Measurements from ENCODE around the gene TPK1. TPM values are rescaled to one million over a fixed set of nuclear protein-coding genes. Genes with fewer than 3 reads are reported as not detected.

Gene TPK1
- polyA plus RNA-seq, 2 of the 4 experiments (the other 2 are of a cell fraction), result 1.4 to 2.5 TPM

- FAIRE-seq, result no peak
- POLR2A ChIA-PET, result no interaction called here
These were observed 267.6 kb downstream of the TPK1 start for GRCh38 chr7:144568233-144568632.

GRCh38 chr7:144565586-144565985 lies 270.3 kb downstream of the TPK1 start:
- Histone ChIP-seq H3K4me3 (no peak overlapping the region), H3K27ac (no peak overlapping the region), H3K4me1 (no peaks in the 10 kb centered on the region), H3K9me3 (no peaks in the 10 kb centered on the region), H3K4me2 (no peak overlapping the region)
- WGBS (ENCODE audit: missing lambda C conversion rate), result 64% methylated on average over 4 of the region's 4 CpGs
- CTCF ChIA-PET, result no interaction called here
- no peak for TF ChIP-seq HEYL (CRISPR knock-in tag; IDR thresholded peaks at IDR 0.05)
- no peak for TF ChIP-seq ZNF302 (CRISPR knock-in tag; IDR thresholded peaks at IDR 0.05)
- no peak for TF ChIP-seq MAFK (IDR thresholded peaks at IDR 0.05; ENCODE audit: partially characterized antibody)
- DNase-seq (ENCODE audit: low read depth in 1 of 2, low spot score in 1 of 2) (no peak), ATAC-seq (no peak), FAIRE-seq (no peak)
- POLR2A ChIA-PET, result no interaction called here

More at GRCh38 chr7:144568233-144568632, 267.6 kb downstream of the TPK1 start:
- no peaks in the 10 kb centered on the region for H3K4me1 ChIP-seq
- WGBS (ENCODE audit: missing lambda C conversion rate), result 34% methylated on average over 3 of the region's 3 CpGs
- CTCF ChIA-PET, result no interaction called here
- ATAC-seq (no peak), DNase-seq (ENCODE audit: low read depth in 1 of 2, low spot score in 1 of 2) (no peak)
- H3K4me2 ChIP-seq, result no peak overlapping the region
- H3K9me3 ChIP-seq, result no peaks in the 10 kb centered on the region
- TF ChIP-seq MAFK (IDR thresholded peaks at IDR 0.05; ENCODE audit: partially characterized antibody) (peak; percentile 84), ZC3H11A (IDR thresholded peaks at IDR 0.05) (no peak)
- no peak overlapping the region for H3K27ac ChIP-seq
- no peak overlapping the region for H3K4me3 ChIP-seq

GRCh38 chr7:144549861-144550260 lies 286.0 kb downstream of the TPK1 start:
- Histone ChIP-seq H3K4me3 (no peak overlapping the region), H3K4me2 (no peak overlapping the region), H3K9me3 (no peaks in the 10 kb centered on the region), H3K27ac (no peak overlapping the region), H3K4me1 (no peaks in the 10 kb centered on the region; the same call in 2 of the 3 replicates)
- ATAC-seq (no peak), DNase-seq (ENCODE audit: low read depth in 1 of 2, low spot score in 1 of 2) (no peak), FAIRE-seq (no peak)
- POLR2A ChIA-PET, result no interaction called here
- TF ChIP-seq FOXS1 (CRISPR knock-in tag; IDR thresholded peaks at IDR 0.05) (no peak), ZFP36 (IDR thresholded peaks at IDR 0.05; ENCODE audit: borderline replicate concordance, partially characterized antibody) (no peak), RFX5 (IDR thresholded peaks at IDR 0.05) (no peak), ZNF302 (CRISPR knock-in tag; IDR thresholded peaks at IDR 0.05) (no peak), RARB (CRISPR knock-in tag; IDR thresholded peaks at IDR 0.05) (no peak), ZSCAN20 (CRISPR knock-in tag; IDR thresholded peaks at IDR 0.05) (no peak), BHLHE40 (IDR thresholded peaks at IDR 0.05; ENCODE audit: low read depth, low read length) (no peak), SREBF2 (IDR thresholded peaks at IDR 0.05) (no peak), KDM5A (IDR thresholded peaks at IDR 0.05) (no peak), CEBPB (IDR thresholded peaks at IDR 0.05) (no peak), ZC3H11A (IDR thresholded peaks at IDR 0.05) (no peak), REST (IDR thresholded peaks at IDR 0.05) (no peak), CBX8 (IDR thresholded peaks at IDR 0.05) (no peak), HDAC2 (IDR thresholded peaks at IDR 0.05) (no peak), PHF8 (IDR thresholded peaks at IDR 0.05; ENCODE audit: borderline replicate concordance, low read depth) (no peak), POLR2A (IDR thresholded peaks at IDR 0.05; ENCODE audit: low read length) (no peak), CHD4 (IDR thresholded peaks at IDR 0.05; ENCODE audit: borderline replicate concordance) (no peak), GATA3 (IDR thresholded peaks at IDR 0.05; ENCODE audit: borderline replicate concordance) (no peak), RCOR1 (IDR thresholded peaks at IDR 0.05; ENCODE audit: low read depth, low read length) (no peak)
- CTCF ChIA-PET, result no interaction called here
- WGBS (ENCODE audit: missing lambda C conversion rate), result 43% methylated on average over 7 of the region's 7 CpGs
